Hepatocyte (in vitro differentiated cells): ENCODE measurements around the gene ATP8B4. TPM values are rescaled to one million over a fixed set of nuclear protein-coding genes. Genes with fewer than 3 reads are reported as not detected.

Experiments used
- DNase-seq: peaks from one replicate; pipeline ENCODE4 v3.0.0-alpha.2; 2016; ENCODE audit warnings: low spot score
- H2AFZ ChIP-seq: fragments of 200-600 bp; sonication (generic); 2 replicates; pipeline ENCODE4 v1.6.0; 2016; ENCODE audit warnings: antibody characterized with exemption, mild to moderate bottlenecking
- H3K27ac ChIP-seq: fragments of 200-600 bp; sonication (generic); 2 replicates; pipeline ENCODE4 v1.5.1; 2016; ENCODE audit warnings: mild to moderate bottlenecking
- H3K27me3 ChIP-seq: fragments of 200-600 bp; sonication (generic); 2 replicates; pipeline ENCODE4 v1.6.1; 2016
- H3K36me3 ChIP-seq: fragments of 200-600 bp; sonication (generic); replicated peaks from 2 replicates; pipeline ENCODE4 v1.5.1; 2016; ENCODE audit warnings: low read depth; ENCODE audit not compliant: insufficient read depth
- H3K4me1 ChIP-seq: fragments of 200-600 bp; sonication (generic); 2 replicates; pipeline ENCODE4 v1.5.1; 2016; ENCODE audit warnings: mild to moderate bottlenecking, moderate library complexity; ENCODE audit not compliant: insufficient read depth
- H3K4me2 ChIP-seq: fragments of 200-600 bp; sonication (generic); 2 replicates; pipeline ENCODE4 v1.6.0; 2016
- H3K4me3 ChIP-seq: fragments of 200-600 bp; sonication (generic); 2 replicates; pipeline ENCODE4 v1.5.1; 2016; ENCODE audit warnings: mild to moderate bottlenecking
- H3K79me2 ChIP-seq: fragments of 200-600 bp; sonication (generic); 2 replicates; pipeline ENCODE4 v1.6.0; 2017; ENCODE audit warnings: mild to moderate bottlenecking
- H3K9me2 ChIP-seq: fragments of 200-600 bp; sonication (generic); replicated peaks from 2 replicates; pipeline ENCODE4 v1.6.0; 2017; ENCODE audit warnings: mild to moderate bottlenecking; ENCODE audit not compliant: insufficient read depth
- H3K9me3 ChIP-seq: fragments of 200-600 bp; sonication (generic); 2 replicates; pipeline ENCODE4 v1.5.1; 2016; ENCODE audit warnings: low read depth, mild to moderate bottlenecking
- H4K20me1 ChIP-seq: fragments of 200-600 bp; sonication (generic); 2 replicates; pipeline ENCODE4 v1.6.0; 2016; ENCODE audit warnings: mild to moderate bottlenecking; ENCODE audit not compliant: insufficient read depth, poor library complexity, severe bottlenecking
- CTCF ChIP-seq: fragments of 200-600 bp; sonication (generic); IDR thresholded peaks from 2 replicates; pipeline ENCODE4 v1.5.1; 2016; ENCODE audit warnings: antibody characterized with exemption, mild to moderate bottlenecking; ENCODE audit not compliant: poor library complexity
- EZH2 ChIP-seq: fragments of 200-600 bp; sonication (generic); IDR thresholded peaks from 2 replicates; pipeline ENCODE4 v1.6.1; 2016; ENCODE audit warnings: antibody characterized with exemption, mild to moderate bottlenecking, borderline replicate concordance
- EZH2phosphoT487 ChIP-seq: fragments of 200-600 bp; sonication (generic); IDR thresholded peaks from one replicate; pipeline ENCODE4 v1.6.1; 2018; ENCODE audit warnings: antibody characterized with exemption, mild to moderate bottlenecking, low read depth, moderate library complexity; ENCODE audit not compliant: unreplicated experiment, severe bottlenecking
- WGBS: methylation state at CpG from one replicate; pipeline ENCODE4 v1.1.6; 2016; ENCODE audit warnings: low lambda C conversion rate; ENCODE audit errors: missing lambda C conversion rate; 5-methylcytosine and 5-hydroxymethylcytosine counted together
- polyA plus RNA-seq: library from polyadenylated mRNA; unstranded; fragments of >200 nt; fragmentation: Nextera tagmentation; extraction: Ambion mirVana; gene quantifications from 2 replicates; pipeline ENCODE4 v1.2.1, GENCODE V29; 2016
- total RNA-seq: library from RNA; depleted of rRNA; stranded (reverse); fragments of >200 nt; gene quantifications from 2 replicates; pipeline ENCODE4 v1.2.3, GENCODE V29; 2014

Gene ATP8B4
- total and polyA plus RNA-seq, 2 experiments from 2014 or later, result 1.3 to 9.5 TPM

DNA sequence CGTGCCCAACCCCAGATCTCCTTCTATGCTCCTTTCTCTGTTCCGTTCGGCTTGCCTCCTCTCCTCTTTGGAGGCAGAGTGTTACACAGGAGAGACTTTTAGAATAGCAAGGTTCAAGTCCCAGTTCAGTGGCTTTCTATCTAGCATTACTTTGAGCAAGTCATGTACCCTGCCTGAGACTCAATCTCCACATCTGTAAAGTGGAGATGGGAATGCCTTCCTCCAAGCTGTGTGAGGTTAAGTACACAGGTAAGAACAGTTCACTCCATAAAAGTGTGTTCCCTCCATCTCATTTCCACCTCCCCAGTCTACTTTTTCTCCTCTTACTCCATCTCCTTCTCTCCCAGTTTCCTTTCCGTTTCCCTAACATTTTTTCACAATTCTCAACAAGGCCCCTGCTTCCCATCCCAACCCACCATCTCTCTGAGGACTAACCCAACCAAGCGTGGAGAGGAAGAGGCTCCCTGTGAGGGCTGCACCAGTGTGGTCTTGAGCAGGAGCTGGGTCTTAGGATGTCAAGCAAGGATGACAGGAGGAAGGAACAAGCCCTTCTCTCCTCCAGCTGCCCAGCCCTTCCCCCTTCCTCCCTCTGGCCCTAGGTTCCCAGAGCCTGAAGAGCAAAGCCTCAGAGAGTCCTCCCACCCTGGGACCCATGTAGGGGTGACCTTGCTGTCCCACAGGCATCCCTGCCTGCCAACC is 6.4 kb downstream of the ATP8B4 start:
- Histone ChIP-seq H3K4me1 (no peaks in the 10 kb centered on the region), H4K20me1 (no peaks in the 10 kb centered on the region), H3K27me3 (no peaks in the 10 kb centered on the region), H3K4me3 (no peak overlapping the region), H3K4me2 (no peak overlapping the region), H3K36me3 (no peaks in the 10 kb centered on the region), H3K79me2 (no peaks in the 10 kb centered on the region), H2AFZ (no peak overlapping the region), H3K27ac (no peak overlapping the region), H3K9me3 (no peaks in the 10 kb centered on the region), H3K9me2 (no peaks in the 10 kb centered on the region)
- DNase-seq, result no peak
- no peak for TF ChIP-seq EZH2phosphoT487
- TF ChIP-seq CTCF, result no peak
- no peak for TF ChIP-seq EZH2
- WGBS, result 97% methylated on average over 5 of the region's 5 CpGs

DNA sequence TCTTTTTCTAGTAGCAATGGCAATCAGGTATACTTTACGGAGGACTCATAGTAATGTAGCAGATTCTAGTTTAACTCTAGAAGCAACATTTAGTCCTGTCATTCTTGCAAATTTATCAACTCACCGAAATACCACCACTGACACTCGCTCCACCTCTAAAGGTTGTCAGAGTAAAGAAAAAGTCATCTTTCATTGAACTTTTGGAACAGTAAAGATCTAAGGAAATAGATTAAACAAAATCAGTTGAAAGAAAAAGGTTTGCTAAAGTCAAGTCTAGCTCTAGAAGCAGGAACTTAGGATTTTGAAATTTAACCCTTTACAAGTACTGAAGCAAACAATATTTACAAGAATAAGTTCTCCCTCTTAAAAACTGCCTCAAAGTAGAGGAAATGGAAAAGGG is 8.7 kb downstream of the ATP8B4 start:
- H3K4me2 ChIP-seq, result no peak overlapping the region
- H2AFZ ChIP-seq, result no peak overlapping the region
- no peaks in the 10 kb centered on the region for H3K36me3 ChIP-seq
- H4K20me1 ChIP-seq, result no peaks in the 10 kb centered on the region
- no peaks in the 10 kb centered on the region for H3K9me3 ChIP-seq
- no peaks in the 10 kb centered on the region for H3K9me2 ChIP-seq
- WGBS, result 85% methylated on average over 3 of the region's 3 CpGs
- H3K4me3 ChIP-seq, result no peak overlapping the region
- no peaks in the 10 kb centered on the region for H3K79me2 ChIP-seq
- H3K27ac ChIP-seq, result no peak overlapping the region
- no peaks in the 10 kb centered on the region for H3K27me3 ChIP-seq
- TF ChIP-seq EZH2phosphoT487 (no peak), CTCF (no peak), EZH2 (no peak)
- no peak for DNase-seq
- no peaks in the 10 kb centered on the region for H3K4me1 ChIP-seq

DNA sequence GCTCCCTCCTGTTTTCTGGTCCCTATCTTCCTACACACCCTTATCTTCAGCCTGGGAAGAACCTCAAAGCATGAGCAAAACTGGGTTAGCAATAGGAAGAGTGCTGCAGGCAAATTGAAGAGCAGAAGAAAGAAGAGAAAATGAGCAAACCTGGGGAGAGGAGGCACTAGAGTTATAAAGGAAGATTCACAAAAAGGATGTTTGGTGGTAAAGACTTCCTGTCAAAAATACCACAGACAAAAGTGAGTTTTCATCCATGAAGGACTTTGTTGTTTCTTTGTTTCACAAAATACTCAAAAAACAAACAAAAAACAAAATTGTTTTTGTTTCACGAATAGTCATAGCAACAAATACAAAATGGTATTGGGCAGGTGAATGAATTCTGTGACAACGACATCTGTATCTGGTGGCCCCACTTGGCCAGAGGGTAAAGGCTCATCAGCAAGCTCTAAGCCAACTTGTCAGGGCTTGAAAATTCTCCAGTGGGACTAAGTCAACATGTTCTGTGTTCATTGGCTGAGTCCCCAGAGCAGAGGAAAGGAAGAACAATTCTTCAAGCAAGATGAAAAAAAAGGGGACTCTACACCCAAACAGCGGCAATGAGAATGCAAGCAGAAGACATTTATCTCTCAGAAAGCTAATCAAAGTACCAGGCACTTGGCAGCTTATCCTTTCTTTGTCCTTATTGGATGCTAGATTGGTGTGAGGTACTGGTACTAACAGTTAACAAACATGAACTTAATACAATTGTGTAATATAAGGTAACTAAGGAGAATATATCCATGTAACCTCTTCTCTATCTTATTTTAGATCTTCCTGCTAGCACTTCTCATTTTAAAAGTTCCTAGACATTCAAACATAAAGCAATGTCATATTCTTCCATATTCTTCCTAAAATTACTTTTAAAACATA is 9.7 kb downstream of the ATP8B4 start:
- Histone ChIP-seq H2AFZ (no peak overlapping the region), H3K9me3 (no peaks in the 10 kb centered on the region), H4K20me1 (no peaks in the 10 kb centered on the region), H3K4me3 (no peak overlapping the region), H3K79me2 (no peaks in the 10 kb centered on the region), H3K27me3 (no peaks in the 10 kb centered on the region), H3K4me2 (no peak overlapping the region), H3K9me2 (no peaks in the 10 kb centered on the region), H3K36me3 (no peaks in the 10 kb centered on the region), H3K27ac (no peak overlapping the region), H3K4me1 (no peaks in the 10 kb centered on the region)
- WGBS, result 76% methylated on average over 3 of the region's 3 CpGs
- DNase-seq, result no peak
- no peak for TF ChIP-seq EZH2
- no peak for TF ChIP-seq EZH2phosphoT487
- TF ChIP-seq CTCF, result no peak
